GM23338 (cell line): ENCODE data around the gene SKOR1.

ENCODE experiments used
- CREB1 ChIP-seq: fragments of 250-450 bp; sonication (Bioruptor Pico); IDR thresholded peaks from 2 replicates; pipeline ENCODE4 v1.5.0; 2020; ENCODE audit warnings: low read depth, mild to moderate bottlenecking, moderate library complexity
- EZH2 ChIP-seq: fragments of 200-600 bp; sonication (generic); IDR thresholded peaks from one replicate; pipeline ENCODE4 v1.8.0; 2017; ENCODE audit warnings: antibody characterized with exemption, mild to moderate bottlenecking, low read depth; ENCODE audit not compliant: unreplicated experiment
- EZH2phosphoT487 ChIP-seq: fragments of 200-600 bp; sonication (generic); IDR thresholded peaks from one replicate; pipeline ENCODE4 v1.8.1; 2018; ENCODE audit warnings: antibody characterized with exemption; ENCODE audit not compliant: unreplicated experiment
- JUNB ChIP-seq: IDR thresholded peaks from one replicate; pipeline ENCODE4 v1.6.1; 2016; ENCODE audit warnings: antibody characterized with exemption; ENCODE audit not compliant: unreplicated experiment
- POLR2AphosphoS5 ChIP-seq: IDR thresholded peaks from 2 replicates; pipeline ENCODE4 v1.6.1; 2016; ENCODE audit warnings: antibody characterized with exemption, low read depth
- STAT1 ChIP-seq: IDR thresholded peaks from one replicate; pipeline ENCODE4 v1.6.1; 2016; ENCODE audit warnings: antibody characterized with exemption; ENCODE audit not compliant: unreplicated experiment
- ZNF114 ChIP-seq: fragments of 250-450 bp; sonication (Bioruptor Pico); IDR thresholded peaks from 2 replicates; pipeline ENCODE4 v1.5.0; 2020; ENCODE audit warnings: mild to moderate bottlenecking, moderate library complexity
- TF ChIP-seq, protein P1 (sequence below), 2 experiments: fragments of 200-600 bp in 1 of 2; sonication (generic) in 1 of 2; conservative IDR thresholded peaks; 2 replicates each; pipeline versions ENCODE4 v1.5.1 to v1.6.1; 2016 to 2017; ENCODE audit warnings: antibody characterized with exemption in 2 of 2, low read depth in 2 of 2, mild to moderate bottlenecking in 2 of 2, moderate library complexity in 1 of 2
- TF ChIP-seq, protein P2 (sequence below): IDR thresholded peaks from one replicate; pipeline ENCODE4 v1.6.1; 2018; ENCODE audit warnings: antibody characterized with exemption; ENCODE audit not compliant: unreplicated experiment
- TF ChIP-seq, protein P3 (sequence below): IDR thresholded peaks from 2 replicates; pipeline ENCODE4 v1.6.1; 2016; ENCODE audit warnings: antibody characterized with exemption

DNA sequence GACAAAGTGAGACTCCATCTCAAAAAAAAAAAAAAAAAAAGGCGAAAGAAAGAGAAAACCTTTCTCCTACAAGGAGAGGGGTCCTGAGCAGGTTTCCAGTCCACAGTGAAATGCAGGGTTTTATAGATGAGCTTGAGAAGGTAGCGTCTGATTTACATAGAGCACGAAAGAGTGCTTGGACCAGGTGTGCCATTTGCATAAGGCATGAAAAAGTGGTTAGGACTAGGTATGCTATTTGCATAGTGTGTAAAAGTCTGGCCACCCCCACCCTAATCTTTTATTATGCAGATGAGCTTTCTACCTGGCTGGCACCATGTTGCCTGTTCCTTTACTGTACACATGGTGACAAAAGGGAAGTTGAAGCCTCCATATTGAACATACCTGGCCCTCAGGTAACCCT is 28.1 kb downstream of the SKOR1 start:
- TF ChIP-seq, protein P1, sequence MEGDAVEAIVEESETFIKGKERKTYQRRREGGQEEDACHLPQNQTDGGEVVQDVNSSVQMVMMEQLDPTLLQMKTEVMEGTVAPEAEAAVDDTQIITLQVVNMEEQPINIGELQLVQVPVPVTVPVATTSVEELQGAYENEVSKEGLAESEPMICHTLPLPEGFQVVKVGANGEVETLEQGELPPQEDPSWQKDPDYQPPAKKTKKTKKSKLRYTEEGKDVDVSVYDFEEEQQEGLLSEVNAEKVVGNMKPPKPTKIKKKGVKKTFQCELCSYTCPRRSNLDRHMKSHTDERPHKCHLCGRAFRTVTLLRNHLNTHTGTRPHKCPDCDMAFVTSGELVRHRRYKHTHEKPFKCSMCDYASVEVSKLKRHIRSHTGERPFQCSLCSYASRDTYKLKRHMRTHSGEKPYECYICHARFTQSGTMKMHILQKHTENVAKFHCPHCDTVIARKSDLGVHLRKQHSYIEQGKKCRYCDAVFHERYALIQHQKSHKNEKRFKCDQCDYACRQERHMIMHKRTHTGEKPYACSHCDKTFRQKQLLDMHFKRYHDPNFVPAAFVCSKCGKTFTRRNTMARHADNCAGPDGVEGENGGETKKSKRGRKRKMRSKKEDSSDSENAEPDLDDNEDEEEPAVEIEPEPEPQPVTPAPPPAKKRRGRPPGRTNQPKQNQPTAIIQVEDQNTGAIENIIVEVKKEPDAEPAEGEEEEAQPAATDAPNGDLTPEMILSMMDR (conservative IDR thresholded peaks at IDR 0.05; ENCODE audit: low read depth in 2 of 2), result no peak
- no peak for TF ChIP-seq POLR2AphosphoS5
- no peak for TF ChIP-seq EZH2
- TF ChIP-seq, protein P2, sequence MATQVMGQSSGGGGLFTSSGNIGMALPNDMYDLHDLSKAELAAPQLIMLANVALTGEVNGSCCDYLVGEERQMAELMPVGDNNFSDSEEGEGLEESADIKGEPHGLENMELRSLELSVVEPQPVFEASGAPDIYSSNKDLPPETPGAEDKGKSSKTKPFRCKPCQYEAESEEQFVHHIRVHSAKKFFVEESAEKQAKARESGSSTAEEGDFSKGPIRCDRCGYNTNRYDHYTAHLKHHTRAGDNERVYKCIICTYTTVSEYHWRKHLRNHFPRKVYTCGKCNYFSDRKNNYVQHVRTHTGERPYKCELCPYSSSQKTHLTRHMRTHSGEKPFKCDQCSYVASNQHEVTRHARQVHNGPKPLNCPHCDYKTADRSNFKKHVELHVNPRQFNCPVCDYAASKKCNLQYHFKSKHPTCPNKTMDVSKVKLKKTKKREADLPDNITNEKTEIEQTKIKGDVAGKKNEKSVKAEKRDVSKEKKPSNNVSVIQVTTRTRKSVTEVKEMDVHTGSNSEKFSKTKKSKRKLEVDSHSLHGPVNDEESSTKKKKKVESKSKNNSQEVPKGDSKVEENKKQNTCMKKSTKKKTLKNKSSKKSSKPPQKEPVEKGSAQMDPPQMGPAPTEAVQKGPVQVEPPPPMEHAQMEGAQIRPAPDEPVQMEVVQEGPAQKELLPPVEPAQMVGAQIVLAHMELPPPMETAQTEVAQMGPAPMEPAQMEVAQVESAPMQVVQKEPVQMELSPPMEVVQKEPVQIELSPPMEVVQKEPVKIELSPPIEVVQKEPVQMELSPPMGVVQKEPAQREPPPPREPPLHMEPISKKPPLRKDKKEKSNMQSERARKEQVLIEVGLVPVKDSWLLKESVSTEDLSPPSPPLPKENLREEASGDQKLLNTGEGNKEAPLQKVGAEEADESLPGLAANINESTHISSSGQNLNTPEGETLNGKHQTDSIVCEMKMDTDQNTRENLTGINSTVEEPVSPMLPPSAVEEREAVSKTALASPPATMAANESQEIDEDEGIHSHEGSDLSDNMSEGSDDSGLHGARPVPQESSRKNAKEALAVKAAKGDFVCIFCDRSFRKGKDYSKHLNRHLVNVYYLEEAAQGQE, result no peak
- no peak for TF ChIP-seq ZNF114 (CRISPR knock-in tag)
- TF ChIP-seq, protein P3, sequence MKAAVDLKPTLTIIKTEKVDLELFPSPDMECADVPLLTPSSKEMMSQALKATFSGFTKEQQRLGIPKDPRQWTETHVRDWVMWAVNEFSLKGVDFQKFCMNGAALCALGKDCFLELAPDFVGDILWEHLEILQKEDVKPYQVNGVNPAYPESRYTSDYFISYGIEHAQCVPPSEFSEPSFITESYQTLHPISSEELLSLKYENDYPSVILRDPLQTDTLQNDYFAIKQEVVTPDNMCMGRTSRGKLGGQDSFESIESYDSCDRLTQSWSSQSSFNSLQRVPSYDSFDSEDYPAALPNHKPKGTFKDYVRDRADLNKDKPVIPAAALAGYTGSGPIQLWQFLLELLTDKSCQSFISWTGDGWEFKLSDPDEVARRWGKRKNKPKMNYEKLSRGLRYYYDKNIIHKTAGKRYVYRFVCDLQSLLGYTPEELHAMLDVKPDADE, result no peak
- no peak for TF ChIP-seq JUNB
- TF ChIP-seq CREB1 (CRISPR knock-in tag), result no peak
- no peak for TF ChIP-seq EZH2phosphoT487
- TF ChIP-seq STAT1, result no peak
